ENCODE measurements around the gene PALM3.

The PALM3 gene

GRCh38 chr19:14078411-14078810 lies 16.5 kb upstream of the PALM3 start:
- Histone ChIP-seq H3K4me3 (ENCODE audit: low read depth, low read length) (no peak overlapping the region), H3K36me3 (no peaks in the 10 kb centered on the region), H3K27ac (no peak overlapping the region), H3K27me3 (ENCODE audit: insufficient read depth, low read depth, severe bottlenecking) (no peaks in the 10 kb centered on the region), H3K9me3 (ENCODE audit: severe bottlenecking) (no peaks in the 10 kb centered on the region)
- TF ChIP-seq CTCF (IDR thresholded peaks at IDR 0.05; ENCODE audit: low read depth, low read length): no peak
- no peak for DNase-seq

GRCh38 chr19:14073925-14074838 lies 12.3 kb upstream of the PALM3 start:
- Histone ChIP-seq H3K27me3 (ENCODE audit: insufficient read depth, low read depth, severe bottlenecking) (no peaks in the 10 kb centered on the region), H3K9me3 (ENCODE audit: severe bottlenecking) (no peaks in the 10 kb centered on the region), H3K36me3 (no peaks in the 10 kb centered on the region), H3K27ac (peak overlapping the region; percentile 58), H3K4me3 (ENCODE audit: low read depth, low read length) (peak overlapping the region; percentile 64)
- no peak for DNase-seq
- TF ChIP-seq CTCF (IDR thresholded peaks at IDR 0.05; ENCODE audit: low read depth, low read length): no peak

GRCh38 chr19:14073261-14073924 lies 11.5 kb upstream of the PALM3 start:
- TF ChIP-seq CTCF (IDR thresholded peaks at IDR 0.05; ENCODE audit: low read depth, low read length): peak; percentile 70
- H3K9me3 ChIP-seq (ENCODE audit: severe bottlenecking): no peaks in the 10 kb centered on the region
- H3K27ac ChIP-seq: peak overlapping the region; percentile 78
- H3K4me3 ChIP-seq (ENCODE audit: low read depth, low read length): peak overlapping the region; percentile 64
- no peaks in the 10 kb centered on the region for H3K36me3 ChIP-seq
- peak; percentile 67 for DNase-seq
- H3K27me3 ChIP-seq (ENCODE audit: insufficient read depth, low read depth, severe bottlenecking): no peaks in the 10 kb centered on the region

- Histone ChIP-seq H3K27me3 (ENCODE audit: insufficient read depth, low read depth, severe bottlenecking) (no peaks in the 10 kb centered on the region), H3K36me3 (no peaks in the 10 kb centered on the region), H3K27ac (peak within 1 kb of the TSS; percentile 78), H3K9me3 (ENCODE audit: severe bottlenecking) (no peaks in the 10 kb centered on the region), H3K4me3 (ENCODE audit: low read depth, low read length) (peak within 1 kb of the TSS; percentile 64)
- DNase-seq: peak; percentile 71
- no peak for TF ChIP-seq CTCF (IDR thresholded peaks at IDR 0.05; ENCODE audit: low read depth, low read length)
These were observed 10.8 kb upstream of the PALM3 start, which contains the start of gene MISP3 for GRCh38 chr19:14072535-14073260. Gene MISP3, plus strand, starts transcription at chr19:14072786. Its CDS starts 524 bp downstream, at chr19:14073310.

- Histone ChIP-seq H3K27me3 (ENCODE audit: insufficient read depth, low read depth, severe bottlenecking) (no peaks in the 10 kb centered on the region), H3K36me3 (no peaks in the 10 kb centered on the region), H3K9me3 (ENCODE audit: severe bottlenecking) (no peaks in the 10 kb centered on the region), H3K27ac (no peak overlapping the region), H3K4me3 (ENCODE audit: low read depth, low read length) (no peak overlapping the region)
- no peak for DNase-seq
- TF ChIP-seq CTCF (IDR thresholded peaks at IDR 0.05; ENCODE audit: low read depth, low read length): no peak
These were observed 8.6 kb upstream of the PALM3 start for GRCh38 chr19:14070268-14071050.

Measured in WERI-Rb-1 (cell line).